Measurements from ENCODE around the gene GPR139. TPM values are rescaled to one million over a fixed set of nuclear protein-coding genes. Genes with fewer than 3 reads are reported as not detected.

GPR139 gene
- total and polyA plus RNA-seq, 5 donors from 2014 or later, result not detected

- Histone ChIP-seq H3K36me3 (ENCODE audit: control insufficient read depth, insufficient read depth, low read length) (no peaks in the 10 kb centered on the region), H3K4me3 (ENCODE audit: low read depth, low read length) (no peak overlapping the region), H3K4me1 (ENCODE audit: control insufficient read depth, insufficient read depth, low read length, poor library complexity, severe bottlenecking) (no peaks in the 10 kb centered on the region), H3K27me3 (ENCODE audit: control insufficient read depth, insufficient read depth, low read length) (no peaks in the 10 kb centered on the region), H3K9me3 (ENCODE audit: control insufficient read depth in 2 of 2, low read length in 2 of 2) (no peaks in the 10 kb centered on the region), H3K27ac (ENCODE audit: insufficient read depth, low read length, poor library complexity, severe bottlenecking) (no peak overlapping the region)
- ATAC-seq (ENCODE audit: low read depth in 2 of 2), result no peak
- Mint-ChIP-seq H3K4me3 (no peak overlapping the region), H3K27me3 (no peaks in the 10 kb centered on the region), H3K36me3 (no peaks in the 10 kb centered on the region), H3K4me1 (no peaks in the 10 kb centered on the region), H3K9me3 (peaks cover 0 to 4% (median 0%) of the 10 kb centered on the region in 7 donors), H3K27ac (no peak overlapping the region)
- DNase-seq, result no peak
These were observed 20.4 kb downstream of the GPR139 start for GRCh38 chr16:20053336-20053735.

GRCh38 chr16:20051611-20052010 is 22.1 kb downstream of the GPR139 start:
- Histone ChIP-seq H3K4me1 (ENCODE audit: control insufficient read depth, insufficient read depth, low read length, poor library complexity, severe bottlenecking) (no peaks in the 10 kb centered on the region), H3K27me3 (ENCODE audit: control insufficient read depth, insufficient read depth, low read length) (no peaks in the 10 kb centered on the region), H3K4me3 (ENCODE audit: low read depth, low read length) (no peak overlapping the region), H3K9me3 (ENCODE audit: control insufficient read depth in 2 of 2, low read length in 2 of 2) (no peaks in the 10 kb centered on the region), H3K36me3 (ENCODE audit: control insufficient read depth, insufficient read depth, low read length) (no peaks in the 10 kb centered on the region), H3K27ac (ENCODE audit: insufficient read depth, low read length, poor library complexity, severe bottlenecking) (no peak overlapping the region)
- Mint-ChIP-seq H3K27me3 (no peaks in the 10 kb centered on the region), H3K27ac (no peak overlapping the region), H3K4me3 (no peak overlapping the region), H3K9me3 (peaks cover 0 to 4% (median 0%) of the 10 kb centered on the region in 7 donors), H3K36me3 (no peaks in the 10 kb centered on the region), H3K4me1 (no peaks in the 10 kb centered on the region)
- ATAC-seq (ENCODE audit: low read depth in 2 of 2), result no peak
- no peak for DNase-seq

GRCh38 chr16:20051147-20051546 is 22.5 kb downstream of the GPR139 start:
- no peaks in the 10 kb centered on the region for H3K9me3 ChIP-seq (ENCODE audit: control insufficient read depth in 2 of 2, low read length in 2 of 2)
- H3K27ac ChIP-seq (ENCODE audit: insufficient read depth, low read length, poor library complexity, severe bottlenecking), result no peak overlapping the region
- no peaks in the 10 kb centered on the region for H3K36me3 ChIP-seq (ENCODE audit: control insufficient read depth, insufficient read depth, low read length)
- H3K27me3 Mint-ChIP-seq, result no peaks in the 10 kb centered on the region
- no peaks in the 10 kb centered on the region for H3K4me1 Mint-ChIP-seq
- no peak overlapping the region for H3K4me3 ChIP-seq (ENCODE audit: low read depth, low read length)
- H3K9me3 Mint-ChIP-seq, result peaks cover 0 to 4% (median 0%) of the 10 kb centered on the region in 7 donors
- H3K4me3 Mint-ChIP-seq, result no peak overlapping the region
- H3K36me3 Mint-ChIP-seq, result no peaks in the 10 kb centered on the region
- no peaks in the 10 kb centered on the region for H3K27me3 ChIP-seq (ENCODE audit: control insufficient read depth, insufficient read depth, low read length)
- DNase-seq (no peak), ATAC-seq (ENCODE audit: low read depth in 2 of 2) (no peak)
- no peak overlapping the region for H3K27ac Mint-ChIP-seq
- H3K4me1 ChIP-seq (ENCODE audit: control insufficient read depth, insufficient read depth, low read length, poor library complexity, severe bottlenecking), result no peaks in the 10 kb centered on the region

- Histone ChIP-seq H3K4me3 (ENCODE audit: low read depth, low read length) (no peak overlapping the region), H3K27ac (ENCODE audit: insufficient read depth, low read length, poor library complexity, severe bottlenecking) (no peak overlapping the region), H3K4me1 (ENCODE audit: control insufficient read depth, insufficient read depth, low read length, poor library complexity, severe bottlenecking) (no peaks in the 10 kb centered on the region), H3K9me3 (ENCODE audit: control insufficient read depth in 2 of 2, low read length in 2 of 2) (no peaks in the 10 kb centered on the region), H3K27me3 (ENCODE audit: control insufficient read depth, insufficient read depth, low read length) (no peaks in the 10 kb centered on the region), H3K36me3 (ENCODE audit: control insufficient read depth, insufficient read depth, low read length) (no peaks in the 10 kb centered on the region)
- Mint-ChIP-seq H3K4me3 (no peak overlapping the region), H3K27me3 (no peaks in the 10 kb centered on the region), H3K27ac (no peak overlapping the region), H3K9me3 (peaks cover 0 to 4% (median 0%) of the 10 kb centered on the region in 7 donors), H3K4me1 (no peaks in the 10 kb centered on the region), H3K36me3 (no peaks in the 10 kb centered on the region)
- ATAC-seq (ENCODE audit: low read depth in 2 of 2) (no peak), DNase-seq (no peak)
These were observed 23.9 kb downstream of the GPR139 start for GRCh38 chr16:20049831-20050230.

GRCh38 chr16:20045886-20046285 is 27.8 kb downstream of the GPR139 start:
- Mint-ChIP-seq H3K4me1 (no peaks in the 10 kb centered on the region), H3K9me3 (peaks cover 0 to 2% (median 0%) of the 10 kb centered on the region in 7 donors), H3K4me3 (no peak overlapping the region), H3K27me3 (no peaks in the 10 kb centered on the region), H3K27ac (no peak overlapping the region), H3K36me3 (no peaks in the 10 kb centered on the region)
- Histone ChIP-seq H3K27ac (ENCODE audit: insufficient read depth, low read length, poor library complexity, severe bottlenecking) (no peak overlapping the region), H3K36me3 (ENCODE audit: control insufficient read depth, insufficient read depth, low read length) (no peaks in the 10 kb centered on the region), H3K4me1 (ENCODE audit: control insufficient read depth, insufficient read depth, low read length, poor library complexity, severe bottlenecking) (no peaks in the 10 kb centered on the region), H3K4me3 (ENCODE audit: low read depth, low read length) (no peak overlapping the region), H3K9me3 (ENCODE audit: control insufficient read depth in 2 of 2, low read length in 2 of 2) (no peaks in the 10 kb centered on the region), H3K27me3 (ENCODE audit: control insufficient read depth, insufficient read depth, low read length) (no peaks in the 10 kb centered on the region)
- ATAC-seq (ENCODE audit: low read depth in 2 of 2) (no peak), DNase-seq (no peak)

GRCh38 chr16:20042848-20043247 is 30.8 kb downstream of the GPR139 start:
- Histone ChIP-seq H3K36me3 (ENCODE audit: control insufficient read depth, insufficient read depth, low read length) (no peaks in the 10 kb centered on the region), H3K27ac (ENCODE audit: insufficient read depth, low read length, poor library complexity, severe bottlenecking) (no peak overlapping the region), H3K4me3 (ENCODE audit: low read depth, low read length) (no peak overlapping the region), H3K27me3 (ENCODE audit: control insufficient read depth, insufficient read depth, low read length) (no peaks in the 10 kb centered on the region), H3K9me3 (ENCODE audit: control insufficient read depth in 2 of 2, low read length in 2 of 2) (no peaks in the 10 kb centered on the region), H3K4me1 (ENCODE audit: control insufficient read depth, insufficient read depth, low read length, poor library complexity, severe bottlenecking) (no peaks in the 10 kb centered on the region)
- Mint-ChIP-seq H3K4me3 (no peak overlapping the region), H3K9me3 (peaks cover 0 to 2% (median 0%) of the 10 kb centered on the region in 7 donors), H3K36me3 (no peaks in the 10 kb centered on the region), H3K27me3 (no peaks in the 10 kb centered on the region), H3K4me1 (no peaks in the 10 kb centered on the region), H3K27ac (no peak overlapping the region)
- ATAC-seq (ENCODE audit: low read depth in 2 of 2) (no peak), DNase-seq (no peak)

GRCh38 chr16:20041924-20042596 is 31.6 kb downstream of the GPR139 start:
- Mint-ChIP-seq H3K27ac (no peak overlapping the region), H3K4me1 (no peaks in the 10 kb centered on the region), H3K36me3 (no peaks in the 10 kb centered on the region), H3K4me3 (no peak overlapping the region), H3K27me3 (no peaks in the 10 kb centered on the region), H3K9me3 (peaks cover 0 to 2% (median 0%) of the 10 kb centered on the region in 7 donors)
- no peaks in the 10 kb centered on the region for H3K27me3 ChIP-seq (ENCODE audit: control insufficient read depth, insufficient read depth, low read length)
- ATAC-seq (ENCODE audit: low read depth in 2 of 2) (no peak), DNase-seq (no peak)
- H3K9me3 ChIP-seq (ENCODE audit: control insufficient read depth in 2 of 2, low read length in 2 of 2), result no peaks in the 10 kb centered on the region
- H3K36me3 ChIP-seq (ENCODE audit: control insufficient read depth, insufficient read depth, low read length), result no peaks in the 10 kb centered on the region
- H3K4me1 ChIP-seq (ENCODE audit: control insufficient read depth, insufficient read depth, low read length, poor library complexity, severe bottlenecking), result no peaks in the 10 kb centered on the region
- no peak overlapping the region for H3K27ac ChIP-seq (ENCODE audit: insufficient read depth, low read length, poor library complexity, severe bottlenecking)
- H3K4me3 ChIP-seq (ENCODE audit: low read depth, low read length), result no peak overlapping the region

- H3K27me3 ChIP-seq (ENCODE audit: control insufficient read depth, insufficient read depth, low read length), result no peaks in the 10 kb centered on the region
- ATAC-seq (ENCODE audit: low read depth in 2 of 2) (no peak), DNase-seq (no peak)
- H3K27ac ChIP-seq (ENCODE audit: insufficient read depth, low read length, poor library complexity, severe bottlenecking), result no peak overlapping the region
- no peaks in the 10 kb centered on the region for H3K36me3 ChIP-seq (ENCODE audit: control insufficient read depth, insufficient read depth, low read length)
- Mint-ChIP-seq H3K27me3 (no peaks in the 10 kb centered on the region), H3K27ac (no peak overlapping the region), H3K9me3 (peaks cover 0 to 5% (median 2%) of the 10 kb centered on the region in 7 donors), H3K36me3 (no peaks in the 10 kb centered on the region), H3K4me3 (no peak overlapping the region), H3K4me1 (no peaks in the 10 kb centered on the region)
- H3K4me3 ChIP-seq (ENCODE audit: low read depth, low read length), result no peak overlapping the region
- H3K9me3 ChIP-seq (ENCODE audit: control insufficient read depth in 2 of 2, low read length in 2 of 2), result no peaks in the 10 kb centered on the region
- no peaks in the 10 kb centered on the region for H3K4me1 ChIP-seq (ENCODE audit: control insufficient read depth, insufficient read depth, low read length, poor library complexity, severe bottlenecking)
These were observed 33.7 kb downstream of the GPR139 start for GRCh38 chr16:20040011-20040410.
